GM19240 (cell line): Measurements from ENCODE around the gene SMAP1.
"Not testable (repeated sequence)": the region's sequence is repeated elsewhere in the genome, so short reads cannot be mapped to it uniquely, and the experiment has no call there.

Experiments
- DNase-seq: peaks from one replicate; pipeline ENCODE4 v3.0.0; 2011; ENCODE audit warnings: low spot score; ENCODE audit not compliant: insufficient read length

SMAP1 gene

DNA sequence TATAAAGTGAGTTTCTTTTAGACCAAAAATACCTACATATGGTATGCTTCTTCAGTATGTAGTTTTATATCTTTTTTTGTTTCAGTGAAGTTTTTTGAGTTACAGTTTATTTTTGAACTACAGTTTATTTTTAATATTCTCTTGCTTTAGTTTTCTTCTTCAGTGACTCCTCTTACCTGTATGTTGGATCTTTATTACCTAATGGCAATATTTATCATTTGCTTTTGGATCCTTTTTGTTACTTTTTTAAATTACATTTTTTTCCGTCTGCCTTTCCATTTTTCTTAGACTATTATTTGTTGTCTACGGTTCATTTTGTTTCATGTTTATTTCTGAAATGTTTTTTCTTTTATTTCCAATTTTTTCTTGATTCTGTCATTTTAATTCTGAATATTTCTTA lies 71.9 kb downstream of the SMAP1 start:
- no peak for DNase-seq

DNA sequence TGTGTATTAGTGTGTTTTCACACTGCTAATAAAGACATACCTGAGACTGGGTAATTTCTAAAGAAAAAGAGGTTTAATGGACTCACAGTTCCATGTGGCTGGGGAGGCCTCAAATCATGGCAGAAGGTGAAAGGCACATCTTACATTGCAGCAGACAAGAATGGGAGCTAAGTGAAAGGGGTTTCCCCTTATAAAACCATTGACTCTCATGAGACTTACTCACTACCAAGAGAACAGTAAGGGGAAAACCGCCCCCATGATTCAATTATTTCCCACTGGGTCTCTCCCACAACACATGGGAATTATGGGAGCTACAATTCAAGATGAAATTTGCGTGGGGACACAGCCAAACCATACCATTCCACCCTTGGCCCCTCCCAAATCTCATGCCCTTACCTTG lies 73.1 kb downstream of the SMAP1 start:
- not testable (repeated sequence) for DNase-seq

DNA sequence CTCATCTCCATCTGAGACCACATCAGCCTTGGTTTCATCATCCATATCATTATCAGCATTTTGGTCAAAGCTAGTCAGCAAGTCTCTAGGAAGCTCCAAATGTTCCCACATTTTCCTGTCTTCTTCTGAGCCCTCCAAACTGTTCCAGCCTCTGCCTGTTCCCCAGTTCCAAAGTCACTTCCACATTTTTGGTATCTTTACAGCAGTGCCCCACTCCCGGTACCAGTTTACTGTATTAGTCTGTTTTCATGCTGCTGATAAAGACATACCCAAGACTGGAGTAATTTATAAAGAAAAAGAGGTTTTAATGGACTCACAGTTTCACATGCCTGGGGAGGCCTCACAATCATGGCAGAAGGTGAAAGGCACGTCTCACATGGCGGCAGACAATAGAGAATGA lies 74.8 kb downstream of the SMAP1 start:
- not testable (repeated sequence) for DNase-seq

DNA sequence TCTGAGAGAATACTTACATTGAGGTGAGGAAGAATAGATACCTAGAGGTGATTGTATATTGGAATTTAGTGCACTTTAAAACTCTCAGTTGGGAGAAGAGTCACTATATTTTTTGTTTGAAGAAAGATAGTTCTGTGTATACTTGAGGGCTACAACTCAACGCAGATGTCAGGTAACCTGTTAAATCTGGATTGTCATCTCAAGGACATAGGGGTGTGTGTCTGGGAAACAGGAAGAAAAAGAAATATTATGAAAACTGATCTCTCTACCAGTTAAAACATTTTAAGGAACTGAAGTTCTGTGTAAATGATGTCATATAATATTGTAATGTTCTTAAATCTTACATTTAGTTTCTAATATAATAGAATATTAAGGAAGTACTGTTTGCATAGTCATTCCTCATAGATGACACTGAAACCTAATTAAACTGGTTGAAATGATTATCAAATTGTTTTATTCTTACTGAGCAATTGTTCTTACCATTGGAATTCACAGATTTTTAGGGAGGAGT lies 86.2 kb downstream of the SMAP1 start:
- DNase-seq: no peak

DNA sequence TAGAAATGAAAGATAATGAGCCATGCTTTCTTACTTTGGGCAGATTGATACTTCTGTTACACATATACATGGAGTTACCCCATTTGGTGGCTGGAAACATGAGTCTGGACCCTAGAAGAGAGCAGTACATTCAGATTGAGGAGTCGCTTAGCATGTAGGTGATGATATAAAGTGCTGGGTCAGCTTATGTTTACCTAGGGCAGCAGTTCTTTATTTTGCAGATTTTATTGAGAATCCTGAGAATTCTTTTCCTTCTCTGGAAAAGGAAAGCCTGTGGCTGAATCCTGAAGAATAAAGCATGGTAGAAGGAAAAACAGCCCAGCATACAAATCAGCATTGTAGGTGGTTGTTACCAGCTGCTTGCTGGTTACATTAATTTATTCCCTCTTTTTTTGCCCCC lies 91.2 kb downstream of the SMAP1 start:
- DNase-seq: no peak

DNA sequence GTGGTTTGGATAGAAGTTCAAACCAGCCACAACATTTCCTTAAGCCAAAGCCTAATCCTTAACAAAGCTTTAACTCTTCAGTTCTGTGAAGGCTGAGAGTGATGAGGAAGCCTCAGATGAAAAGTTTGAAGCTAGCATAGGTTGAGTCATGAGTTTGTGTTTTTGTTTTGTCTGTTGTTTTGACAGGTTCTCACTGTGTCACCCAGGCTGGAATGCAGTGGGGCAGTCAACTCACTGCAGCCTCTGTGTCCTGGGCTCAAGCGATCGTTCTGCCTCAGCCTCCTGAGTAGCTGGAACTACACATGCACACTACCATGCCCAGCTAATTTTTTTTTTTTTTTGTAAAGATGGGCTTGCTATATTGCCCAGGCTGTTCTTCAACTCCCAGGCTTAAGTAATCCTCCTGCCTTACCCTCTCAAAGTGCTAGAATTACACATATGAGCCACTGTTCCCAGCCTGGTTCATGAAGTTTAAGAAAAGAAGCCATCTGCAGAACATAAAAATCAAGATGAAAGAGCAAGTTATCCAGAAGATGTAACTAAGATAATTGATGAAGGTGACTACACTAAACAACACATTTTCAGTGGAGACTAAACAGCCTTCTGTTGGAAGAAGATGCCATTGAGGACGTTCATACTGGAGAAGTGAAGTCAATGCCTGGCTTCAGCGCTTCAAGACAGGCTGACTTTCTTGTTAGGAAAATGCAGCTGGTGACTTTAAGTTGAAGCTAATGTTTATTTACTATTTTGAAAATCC lies 96.2 kb downstream of the SMAP1 start:
- no peak for DNase-seq

DNA sequence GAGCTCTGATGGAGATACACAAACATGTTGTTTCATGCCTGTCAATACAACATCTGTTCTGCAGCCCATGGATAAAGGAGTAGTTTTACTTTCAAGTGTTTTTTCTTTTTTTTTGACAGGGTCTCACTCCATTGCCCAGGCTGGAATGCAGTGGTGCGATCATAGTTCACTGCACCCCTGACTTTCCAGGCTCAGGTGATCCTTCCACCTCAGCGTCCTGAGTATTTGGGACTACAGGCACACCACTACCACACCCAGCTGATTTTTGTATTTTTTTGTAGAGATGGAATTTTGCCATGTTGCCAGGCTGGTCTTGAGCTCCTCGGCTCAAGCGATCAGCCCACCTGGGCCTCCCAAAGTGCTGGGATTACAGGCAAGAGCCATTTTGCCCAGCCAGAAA lies 97.0 kb downstream of the SMAP1 start:
- DNase-seq: no peak

DNA sequence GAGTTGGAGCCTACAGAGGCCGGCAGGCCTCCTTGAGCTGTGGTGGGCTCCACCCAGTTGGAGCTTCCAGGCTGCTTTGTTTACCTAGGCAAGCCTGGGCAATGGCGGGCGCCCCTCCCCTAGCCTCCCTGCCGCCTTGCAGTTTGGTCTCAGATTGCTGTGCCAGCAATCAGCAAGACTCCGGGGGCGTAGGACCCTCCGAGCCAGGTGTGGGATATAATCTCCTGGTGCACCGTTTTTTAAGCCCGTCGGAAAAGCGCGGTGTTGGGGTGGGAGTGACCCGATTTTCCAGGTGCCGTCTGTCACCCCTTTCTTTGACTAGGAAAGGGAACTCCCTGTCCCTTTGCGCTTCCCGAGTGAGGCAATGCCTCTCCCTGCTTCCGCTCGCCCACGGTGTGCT lies 103.7 kb downstream of the SMAP1 start:
- not testable (repeated sequence) for DNase-seq

DNA sequence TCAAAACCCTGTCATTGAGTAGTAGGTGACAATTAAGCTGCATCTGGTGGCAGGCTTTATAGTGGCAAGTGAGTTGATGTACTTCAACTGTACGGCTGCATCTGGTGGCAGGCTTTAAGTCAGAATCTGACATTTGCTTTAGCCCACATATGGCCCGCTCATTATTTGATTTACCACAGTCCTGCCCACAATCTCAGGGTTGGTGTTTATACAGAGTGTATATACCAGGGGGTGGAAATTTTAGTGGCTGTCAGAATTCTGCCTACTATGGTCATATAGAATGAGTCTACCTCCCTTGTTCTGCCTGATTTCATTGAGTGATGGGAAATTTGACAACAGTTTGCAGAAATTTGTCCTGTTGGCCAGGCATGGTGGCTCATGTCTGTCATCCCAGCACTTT lies 112.3 kb downstream of the SMAP1 start:
- DNase-seq: no peak

DNA sequence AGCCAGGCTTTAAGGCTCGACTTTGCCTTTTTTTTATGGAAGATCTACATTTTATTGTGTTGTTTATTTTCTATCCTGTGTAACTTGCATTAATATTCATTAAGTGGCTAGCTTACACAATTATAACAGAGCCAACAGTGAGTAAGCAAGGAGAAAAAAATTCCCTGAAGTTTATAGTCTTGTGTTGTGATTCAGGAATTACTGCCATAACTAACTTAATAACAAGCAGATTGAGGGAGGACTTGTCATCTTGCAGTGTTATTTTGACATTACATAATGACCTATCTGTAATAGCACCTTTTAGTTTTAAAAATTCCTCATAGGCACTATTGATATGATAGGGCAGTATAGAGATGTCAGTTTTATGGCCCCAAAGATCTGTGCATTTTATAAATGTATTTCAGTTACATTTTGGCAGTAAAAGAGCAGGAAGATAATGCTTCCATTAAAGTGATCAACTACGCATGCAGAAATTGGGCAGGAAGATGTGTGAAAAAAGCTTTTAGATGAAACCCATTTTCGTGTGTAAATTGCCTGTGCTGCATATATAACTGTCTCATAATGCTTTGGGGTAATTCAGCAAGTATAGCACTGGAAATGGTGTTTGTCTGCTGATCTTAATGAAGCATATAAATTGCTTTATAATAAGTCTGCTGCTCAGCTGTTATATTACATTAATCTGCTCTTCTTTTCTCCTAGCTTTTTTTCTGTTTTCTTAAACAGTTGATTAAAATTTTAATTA lies 123.0 kb downstream of the SMAP1 start:
- DNase-seq: no peak

DNA sequence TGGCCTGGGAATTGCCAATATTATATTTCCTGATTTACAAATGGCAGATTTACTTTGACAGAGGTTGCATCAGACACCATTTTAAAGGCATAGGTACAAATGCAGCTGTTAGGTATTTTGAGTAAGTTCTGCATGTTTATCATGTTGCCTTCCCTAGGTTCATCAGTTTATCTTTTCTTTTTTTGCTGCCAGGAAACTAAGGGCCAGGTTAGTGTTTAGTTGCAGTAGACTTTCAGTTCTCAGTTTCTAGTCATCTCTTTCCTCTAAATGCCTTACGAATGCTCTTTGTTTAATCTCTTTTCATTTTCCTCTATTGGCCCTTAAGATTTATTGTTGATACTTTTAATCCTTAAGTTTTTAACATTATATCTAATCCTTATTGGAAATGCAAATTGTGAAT lies 129.9 kb downstream of the SMAP1 start:
- DNase-seq: peak; percentile 1

DNA sequence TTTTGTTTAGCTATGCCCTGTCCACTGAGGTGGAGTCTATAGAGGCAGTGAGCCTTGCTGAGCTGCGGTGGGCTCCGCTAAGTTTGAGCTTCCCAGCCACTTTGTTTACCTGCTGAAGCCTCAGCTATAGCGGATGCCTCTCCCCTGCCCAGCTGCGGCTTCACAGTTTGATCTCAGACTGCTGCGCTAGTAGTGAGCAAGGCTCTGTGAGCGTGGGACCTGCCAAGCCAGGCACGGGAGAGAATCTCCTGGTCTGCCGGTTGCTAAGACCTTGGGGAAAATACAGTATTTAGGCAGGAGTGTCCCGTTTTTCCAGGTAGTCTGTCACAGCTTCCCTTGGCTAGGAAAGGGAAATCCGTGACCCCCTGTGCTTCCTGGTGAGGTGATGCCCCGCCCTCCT lies 138.4 kb downstream of the SMAP1 start:
- no peak for DNase-seq

DNA sequence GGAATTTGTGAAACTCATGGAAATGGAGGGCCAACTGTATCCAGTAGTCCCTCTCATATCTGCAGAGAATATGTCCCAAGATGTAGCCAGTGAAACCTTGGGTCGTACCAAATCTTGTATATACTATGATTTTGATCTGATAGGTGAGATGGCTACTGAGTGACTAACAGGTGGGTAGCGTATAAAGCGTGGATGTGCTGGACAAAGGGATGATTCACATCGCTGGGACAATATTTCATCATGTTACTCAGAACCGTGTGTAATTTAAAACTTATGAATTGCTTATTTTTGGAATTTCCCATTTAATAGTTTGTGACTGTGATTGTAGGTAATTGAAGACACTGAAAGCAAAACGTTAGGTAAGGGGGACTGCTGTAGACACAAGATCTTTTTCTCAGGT lies 144.1 kb downstream of the SMAP1 start:
- no peak for DNase-seq

DNA sequence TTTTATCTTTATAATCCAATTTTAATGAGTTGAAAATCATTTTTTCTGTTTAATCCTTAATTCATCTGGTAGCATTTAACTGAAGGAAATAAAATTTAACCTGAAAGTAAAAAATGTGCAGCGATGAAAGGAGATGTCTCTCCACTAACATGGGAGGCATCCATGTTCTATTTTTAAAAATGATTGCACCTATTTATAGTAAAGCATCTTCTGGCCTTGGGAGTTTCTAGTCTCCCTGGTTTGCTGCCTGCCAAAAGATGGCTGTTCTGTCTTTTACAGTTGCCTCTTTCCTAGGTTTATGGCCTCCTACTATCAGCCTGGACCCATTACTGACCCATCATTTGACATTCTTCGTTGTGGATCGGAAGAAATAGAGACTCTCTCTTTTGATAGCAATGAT lies 146.2 kb downstream of the SMAP1 start:
- DNase-seq: no peak

DNA sequence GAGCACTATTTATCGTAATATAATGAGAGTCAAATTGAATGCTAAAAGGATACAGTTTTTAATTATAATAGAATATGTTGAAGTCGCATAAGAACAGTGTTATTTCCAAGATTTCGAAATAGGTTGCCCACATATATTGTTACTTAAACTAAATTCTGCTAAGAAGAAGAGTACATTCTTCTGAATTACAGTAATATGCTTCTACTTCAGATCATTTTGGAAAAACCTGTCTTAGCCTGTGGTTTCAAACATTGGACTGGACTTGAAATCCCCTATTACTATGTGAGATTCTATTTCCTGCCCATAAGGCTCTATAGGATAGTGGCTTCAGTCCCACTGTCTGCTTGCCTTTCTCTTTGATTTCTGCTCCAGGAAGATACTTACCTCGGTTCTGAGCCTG lies 152.0 kb downstream of the SMAP1 start:
- DNase-seq: no peak

DNA sequence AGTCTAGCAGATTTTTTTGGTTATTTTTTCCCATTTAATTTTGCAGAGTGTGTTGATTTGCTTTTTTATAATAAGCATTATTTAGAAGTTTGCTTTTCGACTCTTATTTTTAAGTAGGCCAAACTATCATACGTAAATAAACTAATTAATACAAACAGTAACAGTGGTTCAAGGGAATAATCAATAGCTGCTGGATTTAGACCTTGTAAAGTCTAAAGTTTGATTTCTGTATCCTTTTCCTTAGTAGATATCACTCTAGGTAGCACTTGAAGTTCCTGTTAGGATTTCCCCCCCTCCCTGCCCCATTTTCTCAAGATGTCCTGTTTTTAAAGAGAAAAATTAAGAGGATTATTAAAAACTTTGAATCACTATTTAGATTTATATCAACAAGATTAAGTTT lies 153.1 kb downstream of the SMAP1 start:
- DNase-seq: no peak

DNA sequence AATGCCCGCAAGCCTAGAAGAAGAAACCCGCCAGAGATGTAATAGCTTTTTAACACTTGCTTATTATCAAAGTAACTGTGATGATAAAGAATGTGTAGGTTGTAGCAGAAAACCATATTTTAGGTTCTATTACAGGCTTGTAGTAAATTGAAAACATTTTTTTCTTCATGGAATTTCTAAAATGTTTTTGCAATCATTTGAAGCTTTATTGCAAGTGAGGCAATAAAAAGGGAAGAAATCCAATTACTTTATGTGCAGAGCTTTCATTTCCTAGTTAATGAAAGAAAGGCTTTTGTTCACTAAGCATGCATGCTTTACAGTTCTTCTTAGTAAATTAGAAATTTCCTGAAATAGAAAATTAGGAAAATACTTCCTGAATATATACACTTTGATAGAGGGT lies 154.1 kb downstream of the SMAP1 start:
- DNase-seq: no peak

DNA sequence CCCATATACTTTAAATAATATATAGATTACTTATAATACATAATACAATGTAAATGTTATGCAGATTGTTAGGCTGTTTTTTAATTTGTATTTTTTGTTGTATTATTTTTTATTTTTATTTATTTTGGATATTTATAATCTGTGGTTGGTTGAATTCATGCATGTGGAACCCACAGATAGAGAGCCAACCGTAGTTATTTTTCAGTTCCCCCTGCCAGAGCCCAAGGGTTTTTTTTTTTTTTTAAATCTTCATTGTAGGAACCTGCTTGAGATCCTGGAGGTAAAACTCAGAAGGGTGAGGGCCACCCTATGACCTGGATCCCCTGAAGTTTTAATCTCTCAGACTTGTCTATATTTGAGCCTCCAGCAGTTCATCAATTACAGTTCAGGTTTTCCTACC lies 156.0 kb downstream of the SMAP1 start:
- DNase-seq: no peak

DNA sequence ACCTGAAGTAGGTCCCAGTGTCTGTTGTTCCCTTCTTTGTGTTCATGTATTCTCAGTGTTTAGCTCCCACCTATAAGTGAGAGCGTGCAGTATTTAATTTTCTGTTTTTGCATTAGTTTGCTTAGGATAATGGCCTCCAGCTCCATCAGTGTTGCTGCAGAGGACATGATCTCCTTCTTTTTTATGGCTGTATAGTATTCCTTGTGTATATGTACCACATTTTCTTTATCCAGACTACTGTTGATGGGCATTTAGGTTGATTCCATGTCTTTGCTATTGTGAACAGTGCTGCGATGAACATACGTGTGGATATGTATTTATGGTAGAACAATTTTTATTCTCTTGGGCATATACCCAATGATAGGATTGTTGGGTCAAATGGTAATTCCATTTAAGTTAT lies 163.7 kb downstream of the SMAP1 start:
- no peak for DNase-seq

DNA sequence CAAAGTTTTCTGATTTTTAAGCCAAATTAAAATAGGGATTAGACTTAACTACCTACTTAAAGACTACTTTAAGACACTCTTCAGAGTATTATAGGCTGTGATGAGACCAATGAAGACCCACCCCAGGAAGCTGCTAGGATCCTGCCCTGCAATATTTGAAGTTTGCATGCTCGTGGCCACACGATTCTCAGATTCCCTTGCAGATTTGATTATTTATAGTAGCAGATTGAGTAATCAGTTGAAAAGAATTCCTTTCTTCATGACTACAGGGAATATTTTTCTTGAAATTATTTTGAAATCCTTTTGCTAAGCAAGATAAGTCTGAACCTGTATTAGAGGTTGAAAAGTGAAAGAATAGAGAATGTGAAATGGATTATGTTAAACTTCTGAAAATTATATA lies 166.8 kb downstream of the SMAP1 start:
- no peak for DNase-seq

DNA sequence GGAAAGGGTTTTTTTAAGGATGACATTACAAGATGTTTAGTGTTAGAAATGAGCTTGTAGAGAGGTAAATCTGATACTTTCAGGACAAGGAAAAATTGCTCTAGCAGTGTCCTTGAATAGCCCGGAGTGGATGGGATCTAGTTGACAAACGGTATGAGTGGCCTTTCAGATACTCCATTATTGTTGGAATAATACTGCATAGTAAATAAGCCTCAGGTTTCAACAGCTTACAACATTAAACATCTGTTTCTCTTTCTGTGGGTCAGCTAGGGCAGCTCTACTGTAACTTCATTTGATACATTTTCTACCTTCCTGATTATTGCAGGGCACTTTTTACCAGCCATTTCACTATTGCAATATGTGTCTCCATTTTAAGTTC lies 171.2 kb downstream of the SMAP1 start:
- no peak for DNase-seq

DNA sequence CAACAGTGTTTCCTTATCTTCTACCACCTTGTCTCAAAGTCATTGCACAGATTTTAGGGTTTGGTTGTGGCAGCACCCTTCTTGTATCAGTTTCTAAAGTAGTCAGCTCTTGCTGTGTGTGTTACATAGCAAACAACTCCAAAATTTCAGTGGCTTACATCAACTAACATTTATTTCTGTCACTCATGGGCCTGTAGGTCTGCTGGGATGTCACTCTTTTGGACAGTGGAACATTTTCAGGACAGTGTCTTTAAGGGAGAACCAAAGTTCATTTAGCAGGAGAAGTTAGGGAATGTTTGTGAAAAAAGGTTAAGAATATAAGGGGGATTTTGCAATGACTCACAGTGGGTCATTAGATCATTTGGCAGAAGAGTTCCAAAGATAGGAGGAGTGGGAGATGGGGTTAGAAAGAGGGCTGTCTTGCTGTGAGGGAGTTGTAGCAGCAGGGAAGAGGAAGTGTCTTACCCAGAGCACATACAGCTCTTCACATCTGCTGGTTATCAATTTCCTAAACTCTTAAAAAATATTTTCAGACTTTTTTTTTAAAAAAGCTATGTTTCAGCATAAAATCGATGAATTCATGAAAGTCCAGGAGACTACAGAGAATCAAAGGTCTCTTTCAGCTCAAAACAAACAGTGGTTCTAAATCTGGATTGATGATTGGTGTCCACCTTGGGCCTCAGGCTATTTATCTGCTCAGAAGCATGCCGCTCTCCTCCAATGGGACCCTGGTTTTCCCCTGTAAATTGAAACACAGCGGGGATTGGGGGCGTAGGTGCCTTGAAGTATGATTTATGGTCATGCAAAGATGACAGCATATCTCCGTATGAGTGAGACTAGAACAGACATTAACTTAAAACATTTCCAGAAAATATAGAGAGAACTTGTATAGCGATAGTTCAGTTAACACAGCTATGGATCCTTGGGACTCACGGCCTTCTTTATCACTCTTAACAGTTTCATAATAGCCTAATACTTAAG lies 171.9 kb downstream of the SMAP1 start:
- DNase-seq: no peak
